Loucy (cell line): ENCODE measurements around the gene TM9SF1.

Source experiments
- H2AFZ ChIP-seq: fragments of 200-600 bp; sonication (generic); 2 replicates; pipeline ENCODE4 v1.6.0; 2016; ENCODE audit warnings: antibody characterized with exemption, mild to moderate bottlenecking, low read length, moderate library complexity
- H3F3A ChIP-seq: fragments of 200-600 bp; 2 replicates; pipeline ENCODE4 v1.6.0; 2016; ENCODE audit warnings: antibody characterized with exemption, low read depth, mild to moderate bottlenecking
- H3K27me3 ChIP-seq: fragments of 200-600 bp; sonication (generic); 2 replicates; pipeline ENCODE4 v1.6.1; 2014; ENCODE audit warnings: low read length, mild to moderate bottlenecking; ENCODE audit not compliant: insufficient read depth, poor library complexity, severe bottlenecking
- H3K36me3 ChIP-seq: fragments of 200-600 bp; sonication (generic); 2 replicates; pipeline ENCODE4 v1.6.1; 2016; ENCODE audit warnings: low read length; ENCODE audit not compliant: insufficient read depth
- H3K4me1 ChIP-seq: fragments of 200-600 bp; sonication (generic); 2 replicates; pipeline ENCODE4 v1.5.1; 2014; ENCODE audit warnings: low read length, mild to moderate bottlenecking; ENCODE audit not compliant: insufficient read depth, poor library complexity, severe bottlenecking
- H3K4me2 ChIP-seq: fragments of 200-600 bp; sonication (generic); 2 replicates; pipeline ENCODE4 v1.6.0; 2014; ENCODE audit warnings: antibody characterized with exemption, low read length, low read depth, mild to moderate bottlenecking; ENCODE audit not compliant: poor library complexity, severe bottlenecking
- H3K4me3 ChIP-seq: fragments of 200-600 bp; sonication (generic); 2 replicates; pipeline ENCODE4 v1.5.1; 2014; ENCODE audit warnings: low read length, mild to moderate bottlenecking, mixed read lengths; ENCODE audit not compliant: poor library complexity, severe bottlenecking
- H3K79me2 ChIP-seq: fragments of 200-600 bp; sonication (generic); 2 replicates; pipeline ENCODE4 v1.6.1; 2014; ENCODE audit warnings: low read length; ENCODE audit not compliant: insufficient read depth
- H3K9ac ChIP-seq: fragments of 200-600 bp; sonication (generic); 2 replicates; pipeline ENCODE4 v1.6.0; 2014; ENCODE audit warnings: mild to moderate bottlenecking, low read depth, low read length, moderate library complexity; ENCODE audit not compliant: poor library complexity, severe bottlenecking
- H3K9me2 ChIP-seq: fragments of 200-600 bp; sonication (generic); replicated peaks from 2 replicates; pipeline ENCODE4 v1.6.1; 2016; ENCODE audit warnings: low read depth, low read length, mixed read lengths
- H3K9me3 ChIP-seq: fragments of 200-600 bp; sonication (generic); 2 replicates; pipeline ENCODE4 v1.6.1; 2014; ENCODE audit warnings: mild to moderate bottlenecking, antibody characterized with exemption, low read length, low read depth; ENCODE audit not compliant: insufficient read depth
- H4K20me1 ChIP-seq: fragments of 200-600 bp; sonication (generic); 2 replicates; pipeline ENCODE4 v1.6.0; 2014; ENCODE audit warnings: antibody characterized with exemption, low read length, mild to moderate bottlenecking; ENCODE audit not compliant: insufficient read depth, poor library complexity, severe bottlenecking
- EZH2phosphoT487 ChIP-seq: fragments of 200-600 bp; IDR thresholded peaks from 2 replicates; pipeline ENCODE4 v1.6.1; 2018; ENCODE audit warnings: antibody characterized with exemption, mild to moderate bottlenecking, moderate library complexity, borderline replicate concordance
- TF ChIP-seq, protein P1 (sequence below): fragments of 200-600 bp; sonication (generic); conservative IDR thresholded peaks from 2 replicates; pipeline ENCODE4 v1.5.1; 2014; ENCODE audit warnings: mild to moderate bottlenecking, antibody characterized with exemption, low read length

The TM9SF1 gene

DNA sequence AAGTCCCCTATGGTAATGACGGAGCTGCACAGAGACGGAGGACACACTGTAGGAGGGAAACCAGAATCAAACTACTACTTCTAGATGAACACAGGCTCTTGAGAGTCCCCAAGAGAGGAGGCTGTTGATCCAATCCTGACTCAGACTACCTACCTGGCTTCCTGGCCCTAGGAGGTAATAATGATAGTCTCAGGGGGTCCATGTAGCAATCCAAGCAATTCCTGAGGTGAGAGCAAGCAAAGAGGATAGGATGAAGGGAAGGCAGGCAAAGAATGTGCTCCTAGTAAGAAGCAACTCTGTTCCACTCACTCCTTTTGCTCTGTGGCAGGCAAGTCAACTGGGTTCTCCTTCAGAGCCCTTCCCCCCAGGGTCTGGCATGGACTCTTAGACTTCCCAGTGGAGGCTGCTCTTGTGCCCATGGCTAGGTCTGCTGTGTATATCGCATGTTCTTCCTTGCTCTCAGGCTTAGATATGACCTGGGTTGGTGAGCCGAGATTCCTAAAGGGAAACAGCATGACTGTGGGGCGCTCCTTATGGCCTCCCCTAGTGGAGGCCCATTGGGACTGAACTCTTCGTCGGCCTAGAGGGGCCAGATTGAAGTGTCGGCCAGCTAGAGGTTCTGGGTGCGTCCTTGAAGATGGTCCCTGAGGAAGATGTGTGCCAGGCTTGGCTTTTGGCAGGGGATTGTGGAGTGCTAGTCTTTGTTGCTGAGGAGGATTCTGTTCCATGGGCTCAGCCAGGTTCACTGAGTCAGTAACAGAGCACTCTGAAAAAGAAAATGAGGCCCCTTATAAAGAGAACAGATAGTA is 45.1 kb upstream of the TM9SF1 start:
- Histone ChIP-seq H3K27me3 (no peaks in the 10 kb centered on the region), H3K79me2 (peaks cover 49% of the 10 kb centered on the region), H3K4me2 (peak overlapping the region; percentile 97), H3K4me3 (peak overlapping the region; percentile 89), H3K9me2 (no peaks in the 10 kb centered on the region), H3K36me3 (peaks cover 49% of the 10 kb centered on the region; the same call in 1 of the 2 replicates), H3K9me3 (no peaks in the 10 kb centered on the region), H4K20me1 (peaks cover 20% of the 10 kb centered on the region), H3F3A (0 out of 2 replicates have a peak, but pooled peaks cover 3% of the 10 kb centered on the region), H3K9ac (peak overlapping the region; percentile 86), H2AFZ (no peak overlapping the region), H3K4me1 (peaks cover 42% of the 10 kb centered on the region)
- no peak for TF ChIP-seq EZH2phosphoT487
- TF ChIP-seq, protein P1, sequence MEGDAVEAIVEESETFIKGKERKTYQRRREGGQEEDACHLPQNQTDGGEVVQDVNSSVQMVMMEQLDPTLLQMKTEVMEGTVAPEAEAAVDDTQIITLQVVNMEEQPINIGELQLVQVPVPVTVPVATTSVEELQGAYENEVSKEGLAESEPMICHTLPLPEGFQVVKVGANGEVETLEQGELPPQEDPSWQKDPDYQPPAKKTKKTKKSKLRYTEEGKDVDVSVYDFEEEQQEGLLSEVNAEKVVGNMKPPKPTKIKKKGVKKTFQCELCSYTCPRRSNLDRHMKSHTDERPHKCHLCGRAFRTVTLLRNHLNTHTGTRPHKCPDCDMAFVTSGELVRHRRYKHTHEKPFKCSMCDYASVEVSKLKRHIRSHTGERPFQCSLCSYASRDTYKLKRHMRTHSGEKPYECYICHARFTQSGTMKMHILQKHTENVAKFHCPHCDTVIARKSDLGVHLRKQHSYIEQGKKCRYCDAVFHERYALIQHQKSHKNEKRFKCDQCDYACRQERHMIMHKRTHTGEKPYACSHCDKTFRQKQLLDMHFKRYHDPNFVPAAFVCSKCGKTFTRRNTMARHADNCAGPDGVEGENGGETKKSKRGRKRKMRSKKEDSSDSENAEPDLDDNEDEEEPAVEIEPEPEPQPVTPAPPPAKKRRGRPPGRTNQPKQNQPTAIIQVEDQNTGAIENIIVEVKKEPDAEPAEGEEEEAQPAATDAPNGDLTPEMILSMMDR: no peak

DNA sequence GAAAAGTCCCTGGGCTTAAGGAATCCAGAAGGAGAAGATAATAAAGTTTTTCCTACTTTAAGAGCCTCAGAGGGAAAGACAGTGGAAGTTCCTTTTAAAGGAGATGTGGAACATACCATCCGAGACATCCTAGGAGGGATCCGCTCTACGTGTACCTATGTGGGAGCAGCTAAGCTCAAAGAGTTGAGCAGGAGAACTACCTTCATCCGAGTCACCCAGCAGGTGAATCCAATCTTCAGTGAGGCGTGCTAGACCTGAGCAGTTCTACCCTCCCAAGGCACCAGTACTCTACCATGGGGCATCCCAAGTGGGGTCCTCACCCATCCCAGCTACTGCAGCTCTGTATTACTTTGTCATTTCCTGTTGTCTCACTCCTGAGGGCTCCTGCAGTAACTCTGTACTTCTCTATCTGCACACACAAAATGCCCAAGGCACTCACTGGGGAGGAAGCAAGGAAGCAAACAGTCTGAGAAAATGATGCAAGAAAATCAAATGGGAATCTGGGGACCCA is 43.3 kb upstream of the TM9SF1 start:
- Histone ChIP-seq H3K4me3 (no peak overlapping the region), H3K4me2 (peak overlapping the region; percentile 97), H3K4me1 (peaks cover 59% of the 10 kb centered on the region), H3K27me3 (no peaks in the 10 kb centered on the region), H3K9me3 (no peaks in the 10 kb centered on the region), H3K36me3 (peaks cover 49% of the 10 kb centered on the region; the same call in 1 of the 2 replicates), H3K9ac (no peak overlapping the region), H3K9me2 (no peaks in the 10 kb centered on the region), H3F3A (0 out of 2 replicates have a peak, but pooled peaks cover 3% of the 10 kb centered on the region), H4K20me1 (peaks cover 20% of the 10 kb centered on the region), H2AFZ (no peak overlapping the region), H3K79me2 (peaks cover 66% of the 10 kb centered on the region)
- TF ChIP-seq, protein P1: no peak
- no peak for TF ChIP-seq EZH2phosphoT487

DNA sequence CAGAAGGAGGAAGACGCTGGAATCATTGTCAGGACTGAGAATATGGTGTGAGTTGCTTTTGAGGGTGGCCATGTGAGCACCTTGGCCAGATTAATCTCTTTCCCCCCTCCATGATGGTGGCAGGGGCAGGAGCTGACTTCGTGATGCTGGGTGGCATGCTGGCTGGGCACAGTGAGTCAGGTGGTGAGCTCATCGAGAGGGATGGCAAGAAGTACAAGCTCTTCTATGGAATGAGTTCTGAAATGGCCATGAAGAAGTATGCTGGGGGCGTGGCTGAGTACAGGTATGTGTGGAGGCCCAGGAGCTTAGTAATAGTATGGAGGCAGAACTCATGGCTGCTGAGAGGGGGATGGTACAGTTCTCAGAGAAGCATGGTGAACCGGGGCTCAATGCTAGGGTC is 42.9 kb upstream of the TM9SF1 start:
- Histone ChIP-seq H3K9me3 (no peaks in the 10 kb centered on the region), H3K9me2 (no peaks in the 10 kb centered on the region), H3K27me3 (no peaks in the 10 kb centered on the region), H3K9ac (no peak overlapping the region), H3K4me1 (peaks cover 59% of the 10 kb centered on the region), H3K36me3 (peaks cover 49% of the 10 kb centered on the region; the same call in 1 of the 2 replicates), H3F3A (0 out of 2 replicates have a peak, but pooled peaks cover 3% of the 10 kb centered on the region), H2AFZ (no peak overlapping the region), H3K4me3 (no peak overlapping the region), H3K4me2 (no peak overlapping the region), H4K20me1 (peaks cover 20% of the 10 kb centered on the region), H3K79me2 (peaks cover 71% of the 10 kb centered on the region)
- no peak for TF ChIP-seq EZH2phosphoT487
- TF ChIP-seq, protein P1: no peak
